A549 treated with Mapracorat at 1 μM for 4 hours (cell line): ENCODE data around the gene NTF4. TPM values are rescaled to one million over a fixed set of nuclear protein-coding genes. Genes with fewer than 3 reads are reported as not detected.

Experiments
- total RNA-seq: library from RNA; stranded (reverse); fragments of 200-300 nt; extraction: Qiagen RNA extraction; gene quantifications from 5 replicates; pipeline ENCODE4 v1.2.3, GENCODE V29; 2022

Gene NTF4
- 0.35 to 1.6 TPM (median 0.63 TPM) in 5 replicates for total RNA-seq

GRCh38 chr19:49064768-49065611, at the start of gene NTF4:
NTF4 (minus strand) TSS chr19:49064818; CDS start chr19:49061997, 2,821 bp downstream.

GRCh38 chr19:49113762-49114629, 49.4 kb upstream of the NTF4 start, which contains the start of gene LIN7B:
LIN7B (plus strand) TSS chr19:49114370; CDS start chr19:49114405, 35 bp downstream.

GRCh38 chr19:49085020-49085867, 20.6 kb upstream of the NTF4 start, which contains the start of gene SNRNP70:
SNRNP70 (plus strand) TSS chr19:49085451; CDS start chr19:49086415, 964 bp downstream.

GRCh38 chr19:49057636-49058234, 6.9 kb downstream of the NTF4 start, which contains the start of gene CGB7:
CGB7 (minus strand) TSS chr19:49057749; CDS start chr19:49055375, 2,374 bp downstream.

GRCh38 chr19:49049011-49049410, 15.6 kb downstream of the NTF4 start, which contains the start of gene CGB8:
CGB8 (minus strand) TSS chr19:49049111; CDS start chr19:49048739, 372 bp downstream.

GRCh38 chr19:49043548-49043947, 21.1 kb downstream of the NTF4 start, which contains the start of gene CGB5:
CGB5 (plus strand) TSS chr19:49043848; CDS start chr19:49044210, 362 bp downstream.

GRCh38 chr19:49036815-49037214, 27.8 kb downstream of the NTF4 start, which contains the start of gene CGB1:
CGB1 (minus strand) TSS chr19:49036895; CDS start chr19:49036711, 184 bp downstream.

GRCh38 chr19:49031642-49032301, 32.8 kb downstream of the NTF4 start, which contains the start of gene CGB2:
CGB2 (plus strand) TSS chr19:49031890; CDS start chr19:49032096, 206 bp downstream.

GRCh38 chr19:49024233-49024632, 40.4 kb downstream of the NTF4 start, which contains the start of gene CGB3:
CGB3 (minus strand) TSS chr19:49024333; CDS start chr19:49023971, 362 bp downstream.

GRCh38 chr19:49017041-49017665, 47.5 kb downstream of the NTF4 start, which contains the start of gene LHB:
LHB (minus strand) TSS chr19:49017091; CDS start chr19:49017081, 10 bp downstream.

Other genes starting within 250 kb of the NTF4 start
- gene HSD17B14, start 228.3 kb downstream of the NTF4 start, total RNA-seq = 12.3 to 15.1 TPM (median 12.8 TPM) in 5 replicates
- gene PLEKHA4, start 196.2 kb downstream of the NTF4 start, total RNA-seq = 1.2 to 2.0 TPM (median 1.8 TPM) in 5 replicates
- gene PPP1R15A, start 192.4 kb downstream of the NTF4 start, total RNA-seq = 81.6 to 126 TPM (median 104 TPM) in 5 replicates
- gene TULP2, start 166.1 kb downstream of the NTF4 start, total RNA-seq = not detected in 5 replicates
- gene NUCB1, start 164.5 kb downstream of the NTF4 start, total RNA-seq = 201 to 205 TPM (median 202 TPM) in 5 replicates
- 0.80 to 2.3 TPM (median 1.2 TPM) in 5 replicates for gene DHDH, start 131.1 kb downstream of the NTF4 start, total RNA-seq
- gene BAX, start 109.9 kb downstream of the NTF4 start, total RNA-seq = 272 to 378 TPM (median 341 TPM) in 5 replicates
- 17,118 to 23,794 TPM (median 18,268 TPM) in 5 replicates for gene FTL, start 99.5 kb downstream of the NTF4 start, total RNA-seq
- gene GYS1, start 71.5 kb downstream of the NTF4 start, total RNA-seq = 18.8 to 23.7 TPM (median 19.5 TPM) in 5 replicates
- gene RUVBL2, start 70.9 kb downstream of the NTF4 start, total RNA-seq = 221 to 255 TPM (median 225 TPM) in 5 replicates
- gene LHB, start 47.7 kb downstream of the NTF4 start, total RNA-seq = not detected in 5 replicates
- gene CGB3, start 40.5 kb downstream of the NTF4 start, total RNA-seq = 0.64 TPM in 1 of 5 replicates, not detected in the others
- gene CGB2, start 32.9 kb downstream of the NTF4 start, total RNA-seq = 0.44 TPM in 1 of 5 replicates, not detected in the others
- not detected in 5 replicates for gene CGB1, start 27.9 kb downstream of the NTF4 start, total RNA-seq
- 0.38 to 0.85 TPM (median 0.62 TPM) in 4 of 5 replicates, not detected in the other for gene CGB5, start 21.0 kb downstream of the NTF4 start, total RNA-seq
- gene CGB8, start 15.7 kb downstream of the NTF4 start, total RNA-seq = 2.4 to 3.4 TPM (median 3.2 TPM) in 5 replicates
- gene CGB7, start 7.1 kb downstream of the NTF4 start, total RNA-seq = 0.36 to 0.83 TPM (median 0.53 TPM) in 5 replicates
- gene KCNA7, start 7.9 kb upstream of the NTF4 start, total RNA-seq = not detected in 5 replicates
- gene SNRNP70, start 20.6 kb upstream of the NTF4 start, total RNA-seq = 286 to 352 TPM (median 322 TPM) in 5 replicates
- 5.5 to 8.7 TPM (median 7.2 TPM) in 5 replicates for gene LIN7B, start 49.6 kb upstream of the NTF4 start, total RNA-seq
- gene C19orf73, start 54.3 kb upstream of the NTF4 start, total RNA-seq = 1.2 to 2.4 TPM (median 1.6 TPM) in 5 replicates
- gene PPFIA3, start 54.7 kb upstream of the NTF4 start, total RNA-seq = 4.7 to 9.0 TPM (median 8.0 TPM) in 5 replicates
- gene HRC, start 90.6 kb upstream of the NTF4 start, total RNA-seq = not detected in 5 replicates
- 8.4 to 11.5 TPM (median 9.5 TPM) in 5 replicates for gene TRPM4, start 93.0 kb upstream of the NTF4 start, total RNA-seq